ENCODE measurements around the gene TMEM97.

Gene TMEM97

GRCh38 chr17:28325211-28325610 is 6.2 kb downstream of the TMEM97 start:
- peak overlapping the region; percentile 65 for H3K27ac ChIP-seq
- TF ChIP-seq CTCF (conservative IDR thresholded peaks at IDR 0.05) (no peak), ZFX (IDR thresholded peaks at IDR 0.05) (no peak)

DNA sequence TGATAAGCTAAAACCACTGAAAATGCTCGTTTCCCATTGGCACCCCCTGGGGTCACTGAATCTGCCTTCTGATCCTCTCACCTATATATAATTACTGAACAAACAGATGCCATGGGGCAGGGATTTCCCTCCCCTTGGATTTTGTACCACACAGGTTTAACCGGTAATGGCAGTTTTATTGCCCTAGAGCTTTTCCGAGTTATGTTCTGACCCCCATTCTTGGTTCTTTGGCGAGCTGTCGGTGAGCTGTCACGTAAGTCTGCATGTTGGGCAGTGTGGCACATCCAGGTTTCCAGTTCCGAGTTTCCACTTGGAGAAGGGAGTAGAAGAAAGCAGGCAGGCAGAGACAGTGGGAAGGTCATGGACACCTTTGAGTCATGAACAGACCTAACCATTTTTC is 7.1 kb downstream of the TMEM97 start:
- TF ChIP-seq ZFX (IDR thresholded peaks at IDR 0.05): no peak
- no peak for TF ChIP-seq CTCF (conservative IDR thresholded peaks at IDR 0.05)
- H3K27ac ChIP-seq: peak overlapping the region; percentile 65

GRCh38 chr17:28327031-28327607 is 8.1 kb downstream of the TMEM97 start:
- TF ChIP-seq CTCF (conservative IDR thresholded peaks at IDR 0.05) (no peak), ZFX (IDR thresholded peaks at IDR 0.05) (no peak)
- peak overlapping the region; percentile 65 for H3K27ac ChIP-seq

GRCh38 chr17:28327709-28328108 is 8.7 kb downstream of the TMEM97 start:
- 0 out of 2 replicates have a peak, but pooled peaks have one; percentile 3 for TF ChIP-seq CTCF (conservative IDR thresholded peaks at IDR 0.05)
- no peak for TF ChIP-seq ZFX (IDR thresholded peaks at IDR 0.05)
- no peak overlapping the region for H3K27ac ChIP-seq

- H3K27ac ChIP-seq: no peak overlapping the region
- no peak for TF ChIP-seq ZFX (IDR thresholded peaks at IDR 0.05)
- TF ChIP-seq CTCF (conservative IDR thresholded peaks at IDR 0.05): no peak
These were observed 9.3 kb downstream of the TMEM97 start for GRCh38 chr17:28328325-28328724.

- no peak overlapping the region for H3K27ac ChIP-seq
- TF ChIP-seq CTCF (conservative IDR thresholded peaks at IDR 0.05) (no peak), ZFX (IDR thresholded peaks at IDR 0.05) (no peak)
These were observed 11.7 kb downstream of the TMEM97 start for GRCh38 chr17:28330671-28331070.

GRCh38 chr17:28331891-28332420 is 13.0 kb downstream of the TMEM97 start:
- no peak overlapping the region for H3K27ac ChIP-seq
- no peak for TF ChIP-seq ZFX (IDR thresholded peaks at IDR 0.05)
- TF ChIP-seq CTCF (conservative IDR thresholded peaks at IDR 0.05): no peak
